ENCODE results near the gene SDR9C7.

DNA sequence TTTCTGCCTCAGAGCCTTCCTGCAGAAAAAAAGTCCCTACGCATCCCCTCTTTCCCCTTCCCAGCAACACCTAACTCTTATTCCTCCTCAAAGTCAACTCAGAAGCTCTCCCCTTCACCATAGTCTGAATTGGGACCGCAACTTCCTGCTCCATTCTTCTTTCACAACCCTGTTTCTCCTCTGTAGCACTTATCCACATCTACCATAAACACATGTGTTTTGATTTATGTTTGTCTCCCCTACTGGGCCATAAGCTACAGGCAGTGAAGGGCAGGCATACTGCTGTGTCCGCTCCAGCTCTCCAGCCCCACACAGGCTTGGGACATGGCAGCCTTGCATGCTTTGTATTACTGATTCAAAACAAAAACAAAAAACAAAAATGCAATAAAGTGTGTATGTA, 5.9 kb downstream of the SDR9C7 start:
- TF ChIP-seq, protein P1, sequence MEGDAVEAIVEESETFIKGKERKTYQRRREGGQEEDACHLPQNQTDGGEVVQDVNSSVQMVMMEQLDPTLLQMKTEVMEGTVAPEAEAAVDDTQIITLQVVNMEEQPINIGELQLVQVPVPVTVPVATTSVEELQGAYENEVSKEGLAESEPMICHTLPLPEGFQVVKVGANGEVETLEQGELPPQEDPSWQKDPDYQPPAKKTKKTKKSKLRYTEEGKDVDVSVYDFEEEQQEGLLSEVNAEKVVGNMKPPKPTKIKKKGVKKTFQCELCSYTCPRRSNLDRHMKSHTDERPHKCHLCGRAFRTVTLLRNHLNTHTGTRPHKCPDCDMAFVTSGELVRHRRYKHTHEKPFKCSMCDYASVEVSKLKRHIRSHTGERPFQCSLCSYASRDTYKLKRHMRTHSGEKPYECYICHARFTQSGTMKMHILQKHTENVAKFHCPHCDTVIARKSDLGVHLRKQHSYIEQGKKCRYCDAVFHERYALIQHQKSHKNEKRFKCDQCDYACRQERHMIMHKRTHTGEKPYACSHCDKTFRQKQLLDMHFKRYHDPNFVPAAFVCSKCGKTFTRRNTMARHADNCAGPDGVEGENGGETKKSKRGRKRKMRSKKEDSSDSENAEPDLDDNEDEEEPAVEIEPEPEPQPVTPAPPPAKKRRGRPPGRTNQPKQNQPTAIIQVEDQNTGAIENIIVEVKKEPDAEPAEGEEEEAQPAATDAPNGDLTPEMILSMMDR (IDR thresholded peaks at IDR 0.05), result no peak
- TF ChIP-seq POLR2A (IDR thresholded peaks at IDR 0.05), result no peak
